A673 (cell line): ENCODE measurements around the gene CFAP97D2. TPM values are rescaled to one million over a fixed set of nuclear protein-coding genes. Genes with fewer than 3 reads are reported as not detected.
"Not testable (repeated sequence)": the region's sequence is repeated elsewhere in the genome, so short reads cannot be mapped to it uniquely, and the experiment has no call there.

Experiments
- BruUV-seq: library from RNA; stranded (reverse); fragments of 400-500 nt; replicated peaks from 2 replicates; lab custom pipeline; 2021; lab: Mats Ljungman, UMichigan
- CTCF ChIA-PET: fragments of 300-600 bp; sonication (Branson Sonifier 250); formaldehyde crosslinking; loops from one replicate; lab custom pipeline; 2022; ENCODE audit warnings: antibody characterized with exemption; lab: Charles Lee
- POLR2A ChIA-PET: fragments of 300-600 bp; sonication (Branson Sonifier 250); formaldehyde crosslinking; loops from one replicate; lab custom pipeline; 2022; ENCODE audit warnings: antibody characterized with exemption; ENCODE audit not compliant: low non-redundant PET; lab: Charles Lee
- DNase-seq: peaks from one replicate; pipeline ENCODE4 v3.0.0-alpha.2; 2015; ENCODE audit warnings: low spot score
- H3K27ac ChIP-seq: fragments of 200-600 bp; sonication (generic); 2 replicates; pipeline ENCODE4 v1.5.1; 2016; ENCODE audit warnings: mixed run types, low read depth, mild to moderate bottlenecking, mixed read lengths, antibody characterized with exemption, low read length; ENCODE audit not compliant: poor library complexity, severe bottlenecking
- H3K27me3 ChIP-seq: fragments of 200-600 bp; sonication (generic); replicated peaks from 2 replicates; pipeline ENCODE4 v1.6.1; 2017; ENCODE audit warnings: mixed run types, low read depth, mild to moderate bottlenecking, mixed read lengths, antibody characterized with exemption, low read length; ENCODE audit not compliant: insufficient read depth, poor library complexity
- H3K36me3 ChIP-seq: fragments of 200-600 bp; sonication (generic); 2 replicates; pipeline ENCODE4 v1.6.1; 2016; ENCODE audit warnings: mixed run types, mild to moderate bottlenecking, mixed read lengths, antibody characterized with exemption, low read length; ENCODE audit not compliant: insufficient read depth, poor library complexity, severe bottlenecking
- H3K4me1 ChIP-seq: fragments of 200-600 bp; sonication (generic); 2 replicates; pipeline ENCODE4 v1.6.1; 2017; ENCODE audit warnings: mixed run types, mild to moderate bottlenecking, mixed read lengths, antibody characterized with exemption, low read length; ENCODE audit not compliant: insufficient read depth, poor library complexity, severe bottlenecking
- H3K4me3 ChIP-seq: fragments of 200-600 bp; sonication (generic); 2 replicates; pipeline ENCODE4 v1.5.1; 2016; ENCODE audit warnings: low read depth, mixed run types, mild to moderate bottlenecking, mixed read lengths, low read length; ENCODE audit not compliant: poor library complexity, severe bottlenecking
- H3K9me3 ChIP-seq: fragments of 200-600 bp; sonication (generic); 2 replicates; pipeline ENCODE4 v1.6.1; 2016; ENCODE audit warnings: mixed run types, low read depth, mild to moderate bottlenecking, mixed read lengths, antibody characterized with exemption, low read length; ENCODE audit not compliant: poor library complexity, severe bottlenecking
- CTCF ChIP-seq: fragments of 300-800, 200-600 bp; sonication (generic); conservative IDR thresholded peaks from 2 replicates; pipeline ENCODE4 v1.5.1; 2017; ENCODE audit warnings: low read depth, mild to moderate bottlenecking, antibody characterized with exemption, low read length, moderate library complexity, mixed read lengths
- EZH2 ChIP-seq: fragments of 200-600 bp; sonication (generic); IDR thresholded peaks from 2 replicates; pipeline ENCODE4 v1.6.1; 2017; ENCODE audit warnings: borderline replicate concordance, low read depth, mild to moderate bottlenecking, mixed read lengths, antibody characterized with exemption, low read length; ENCODE audit not compliant: poor library complexity, severe bottlenecking
- intact Hi-C: fragments of 100-400 bp; cut with micrococcal nuclease; formaldehyde crosslinking; loops from one replicate; pipeline ENCODE4 v1.10.0; 2022; ENCODE audit not compliant: unreplicated experiment
- total RNA-seq: library from RNA; stranded (reverse); gene quantifications from 2 replicates; pipeline ENCODE4 v1.2.3, GENCODE V29; 2021

CFAP97D2 gene
- total RNA-seq, 1 experiment from 2014 or later: not detected

- CTCF ChIA-PET: no interaction called here
Measured at GRCh38 chr13:114263578-114263977, 84.5 kb downstream of the CFAP97D2 start.

GRCh38 chr13:114264313-114264712 is 85.3 kb downstream of the CFAP97D2 start:
- DNase-seq, H3K4me1 ChIP-seq, intact Hi-C loops, H3K27me3 ChIP-seq, POLR2A ChIA-PET, H3K4me3 ChIP-seq, BruUV-seq, H3K9me3 ChIP-seq, CTCF ChIA-PET, H3K27ac ChIP-seq: not testable (repeated sequence)
- H3K36me3 ChIP-seq: peaks cover 82% of the 10 kb centered on the region

More at GRCh38 chr13:114263578-114263977, 84.5 kb downstream of the CFAP97D2 start:
- Histone ChIP-seq H3K36me3 (peaks cover 82% of the 10 kb centered on the region), H3K27me3 (no peaks in the 10 kb centered on the region), H3K9me3 (no peaks in the 10 kb centered on the region), H3K4me1 (no peaks in the 10 kb centered on the region), H3K27ac (no peak overlapping the region), H3K4me3 (no peak overlapping the region)
- DNase-seq: no peak
- no peak for TF ChIP-seq EZH2
- TF ChIP-seq CTCF: no peak
- intact Hi-C loops: no loop called here
- POLR2A ChIA-PET: no interaction called here
- no TSS peak for BruUV-seq

GRCh38 chr13:114264886-114265611 is 86.0 kb downstream of the CFAP97D2 start:
- H3K4me3 ChIP-seq: no peak overlapping the region
- H3K36me3 ChIP-seq: peaks cover 78% of the 10 kb centered on the region
- no TSS peak for BruUV-seq
- TF ChIP-seq CTCF (no peak), EZH2 (no peak)
- no peaks in the 10 kb centered on the region for H3K4me1 ChIP-seq
- H3K27me3 ChIP-seq: no peaks in the 10 kb centered on the region
- no peak for DNase-seq
- ChIA-PET POLR2A (no interaction called here), CTCF (no interaction called here)
- H3K9me3 ChIP-seq: no peaks in the 10 kb centered on the region
- intact Hi-C loops: no loop called here
- no peak overlapping the region for H3K27ac ChIP-seq

GRCh38 chr13:114266241-114266640 is 87.2 kb downstream of the CFAP97D2 start:
- Histone ChIP-seq H3K36me3 (peaks cover 66% of the 10 kb centered on the region), H3K4me3 (no peak overlapping the region), H3K4me1 (no peaks in the 10 kb centered on the region), H3K9me3 (no peaks in the 10 kb centered on the region), H3K27me3 (no peaks in the 10 kb centered on the region), H3K27ac (no peak overlapping the region)
- intact Hi-C loops: no loop called here
- TF ChIP-seq EZH2 (no peak), CTCF (no peak)
- ChIA-PET CTCF (no interaction called here), POLR2A (no interaction called here)
- BruUV-seq: no TSS peak
- DNase-seq: no peak
